ENCODE data around the gene SLC7A8.

DNA sequence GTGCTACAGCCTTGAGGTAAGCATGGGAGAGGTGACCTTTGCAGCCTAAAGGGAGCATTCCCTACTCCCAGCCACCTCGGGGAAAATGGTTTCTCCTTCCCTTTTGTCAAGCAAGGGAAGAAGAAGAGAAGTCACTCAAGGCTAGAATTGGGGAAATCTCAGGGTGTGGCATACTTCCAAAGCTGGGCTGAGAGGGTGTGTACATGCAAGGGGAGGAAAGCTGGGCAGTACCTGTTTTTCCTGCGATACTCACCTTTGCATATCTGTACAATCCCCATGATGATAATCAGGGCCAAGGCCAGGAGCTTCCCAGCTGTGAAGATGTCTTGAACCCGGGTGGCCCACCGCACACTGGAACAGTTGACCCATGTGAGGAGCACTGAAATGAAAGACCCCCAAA is 40.6 kb downstream of the SLC7A8 start:
- TF ChIP-seq, protein P1, sequence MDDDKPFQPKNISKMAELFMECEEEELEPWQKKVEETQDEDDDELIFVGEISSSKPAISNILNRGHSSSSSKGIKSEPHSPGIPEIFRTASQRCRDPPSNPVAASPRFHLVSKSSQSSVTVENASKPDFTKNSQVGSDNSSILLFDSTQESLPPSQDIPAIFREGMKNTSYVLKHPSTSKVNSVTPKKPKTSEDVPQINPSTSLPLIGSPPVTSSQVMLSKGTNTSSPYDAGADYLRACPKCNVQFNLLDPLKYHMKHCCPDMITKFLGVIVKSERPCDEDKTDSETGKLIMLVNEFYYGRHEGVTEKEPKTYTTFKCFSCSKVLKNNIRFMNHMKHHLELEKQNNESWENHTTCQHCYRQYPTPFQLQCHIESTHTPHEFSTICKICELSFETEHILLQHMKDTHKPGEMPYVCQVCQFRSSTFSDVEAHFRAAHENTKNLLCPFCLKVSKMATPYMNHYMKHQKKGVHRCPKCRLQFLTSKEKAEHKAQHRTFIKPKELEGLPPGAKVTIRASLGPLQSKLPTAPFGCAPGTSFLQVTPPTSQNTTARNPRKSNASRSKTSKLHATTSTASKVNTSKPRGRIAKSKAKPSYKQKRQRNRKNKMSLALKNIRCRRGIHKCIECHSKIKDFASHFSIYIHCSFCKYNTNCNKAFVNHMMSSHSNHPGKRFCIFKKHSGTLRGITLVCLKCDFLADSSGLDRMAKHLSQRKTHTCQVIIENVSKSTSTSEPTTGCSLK (tag by site-specific recombination; IDR thresholded peaks at IDR 0.05) = no peak
- no peak for TF ChIP-seq SP2 (tag by site-specific recombination; IDR thresholded peaks at IDR 0.05)
- TF ChIP-seq, protein P2, sequence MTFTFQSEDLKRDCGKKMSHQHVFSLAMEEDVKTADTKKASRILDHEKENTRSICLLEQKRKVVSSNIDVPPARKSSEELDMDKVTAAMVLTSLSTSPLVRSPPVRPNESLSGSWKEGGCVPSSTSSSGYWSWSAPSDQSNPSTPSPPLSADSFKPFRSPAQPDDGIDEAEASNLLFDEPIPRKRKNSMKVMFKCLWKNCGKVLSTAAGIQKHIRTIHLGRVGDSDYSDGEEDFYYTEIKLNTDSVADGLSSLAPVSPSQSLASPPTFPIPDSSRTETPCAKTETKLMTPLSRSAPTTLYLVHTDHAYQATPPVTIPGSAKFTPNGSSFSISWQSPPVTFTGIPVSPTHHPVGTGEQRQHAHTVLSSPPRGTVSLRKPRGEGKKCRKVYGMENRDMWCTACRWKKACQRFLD (tag by site-specific recombination; IDR thresholded peaks at IDR 0.05) = no peak
